Activated naive CD8-positive, alpha-beta T cell treated with anti-CD3 and anti-CD28 coated beads, Interleukin-2, amount 50 U/mL, for 24 hours (primary cell): ENCODE measurements around the gene AGR3.

Experiments used
- ATAC-seq: fragments of 150-1000 bp; cut with Tn5 transposase; one replicate; pipeline ENCODE4 v1.10.0; 2021
- DNase-seq: peaks from one replicate; pipeline ENCODE4 v3.0.0; 2021
- H3K27ac Mint-ChIP-seq: one replicate; pipeline ENCODE4 v1.8.0; 2021; ENCODE audit warnings: mild to moderate bottlenecking, mixed read lengths
- H3K27me3 Mint-ChIP-seq: one replicate; pipeline ENCODE4 v1.8.0; 2021; ENCODE audit warnings: mixed read lengths
- H3K36me3 Mint-ChIP-seq: one replicate; pipeline ENCODE4 v1.8.0; 2021; ENCODE audit warnings: low read depth, mixed read lengths
- H3K4me1 Mint-ChIP-seq: one replicate; pipeline ENCODE4 v1.8.0; 2021; ENCODE audit warnings: mixed read lengths
- H3K4me3 Mint-ChIP-seq: one replicate; pipeline ENCODE4 v1.8.0; 2021; ENCODE audit warnings: mild to moderate bottlenecking, moderate library complexity, mixed read lengths
- H3K9me3 Mint-ChIP-seq: one replicate; pipeline ENCODE4 v1.8.0; 2021; ENCODE audit warnings: mixed read lengths

AGR3 gene

DNA sequence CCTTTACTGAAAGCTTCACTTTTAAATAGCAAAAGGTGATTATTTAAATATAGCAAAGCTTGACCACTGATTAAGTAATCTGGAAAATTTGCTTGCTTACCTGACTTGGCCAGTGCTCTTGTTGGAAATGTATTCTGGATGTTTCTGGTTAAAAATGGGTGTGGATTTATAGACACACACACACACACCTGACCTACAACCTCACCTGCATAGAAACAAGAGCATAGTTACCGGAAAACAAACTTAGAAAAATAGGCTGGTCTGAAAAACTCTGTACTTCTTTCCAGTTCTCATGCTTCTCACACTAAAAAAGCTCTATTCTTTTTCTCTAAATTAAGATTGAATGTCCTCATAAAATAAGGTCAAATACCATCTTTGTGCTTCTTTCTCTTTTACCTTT, at the start of gene AGR3:
TSS of gene AGR3 (minus strand) at position 140 of the 400 bp plus-strand sequence. CDS start 3,365 bp downstream, outside the sequence.
- Mint-ChIP-seq H3K36me3 (no peaks in the 10 kb centered on the region), H3K27ac (no peak within 1 kb of the TSS), H3K9me3 (no peaks in the 10 kb centered on the region), H3K4me1 (no peaks in the 10 kb centered on the region), H3K27me3 (no peaks in the 10 kb centered on the region), H3K4me3 (no peak within 1 kb of the TSS)
- ATAC-seq (no peak), DNase-seq (no peak)

DNA sequence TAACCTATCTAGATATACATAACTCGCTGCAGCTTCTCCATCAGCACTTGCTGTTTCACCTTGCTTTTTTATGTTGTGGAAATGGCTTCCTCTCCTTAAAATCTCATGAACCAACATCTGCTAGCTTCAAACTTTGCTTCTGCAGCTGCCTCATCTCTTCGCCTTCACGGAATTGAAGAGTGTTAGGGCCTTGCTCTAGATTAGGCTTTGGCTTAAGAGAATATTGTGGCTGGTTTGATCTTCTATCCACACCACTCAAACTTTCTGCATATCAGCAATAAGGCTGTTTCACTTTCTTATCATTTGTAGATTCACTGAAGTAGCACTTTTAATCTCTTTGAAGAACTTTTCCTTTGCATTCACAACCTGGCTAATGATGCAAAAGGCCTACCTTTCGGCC, 49.2 kb upstream of the AGR3 start:
- ATAC-seq = no peak
- no peak overlapping the region for H3K27ac Mint-ChIP-seq
- DNase-seq = no peak
- H3K4me1 Mint-ChIP-seq = peaks cover 47% of the 10 kb centered on the region
- H3K27me3 Mint-ChIP-seq = peaks cover 3% of the 10 kb centered on the region
- no peaks in the 10 kb centered on the region for H3K36me3 Mint-ChIP-seq
- H3K9me3 Mint-ChIP-seq = no peaks in the 10 kb centered on the region
- H3K4me3 Mint-ChIP-seq = no peak overlapping the region

DNA sequence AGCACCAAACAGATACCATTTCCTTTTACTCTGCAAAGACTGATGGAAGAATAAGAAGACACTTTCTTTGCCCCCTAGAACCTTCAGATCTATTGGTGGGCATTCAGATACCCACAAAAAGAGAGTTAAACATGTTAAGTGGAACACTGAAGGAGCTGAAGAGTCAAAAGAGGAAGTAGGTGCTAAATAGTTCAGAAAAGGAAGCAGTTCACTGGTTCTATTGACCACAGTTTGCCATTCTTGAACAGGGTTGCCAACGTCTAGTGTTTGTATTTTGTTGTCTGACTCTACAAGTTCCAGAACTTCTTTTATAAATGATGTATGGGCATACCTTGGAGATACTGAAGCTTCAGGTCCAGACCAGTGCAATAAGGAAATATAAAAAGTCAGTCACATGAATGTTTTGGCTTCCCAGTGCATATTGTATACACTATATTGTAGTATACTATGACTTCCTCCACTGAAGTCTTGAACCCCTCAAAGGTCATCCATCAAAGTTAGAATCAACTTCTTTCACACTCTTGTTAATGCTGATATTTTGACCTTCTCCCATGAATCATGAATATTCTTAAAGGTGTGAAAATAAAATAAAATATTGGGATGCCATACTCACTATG, 47.5 kb upstream of the AGR3 start:
- Mint-ChIP-seq H3K4me3 (no peak overlapping the region), H3K4me1 (peaks cover 33% of the 10 kb centered on the region), H3K36me3 (no peaks in the 10 kb centered on the region), H3K27ac (no peak overlapping the region), H3K9me3 (no peaks in the 10 kb centered on the region), H3K27me3 (peaks cover 3% of the 10 kb centered on the region)
- ATAC-seq (no peak), DNase-seq (no peak)

DNA sequence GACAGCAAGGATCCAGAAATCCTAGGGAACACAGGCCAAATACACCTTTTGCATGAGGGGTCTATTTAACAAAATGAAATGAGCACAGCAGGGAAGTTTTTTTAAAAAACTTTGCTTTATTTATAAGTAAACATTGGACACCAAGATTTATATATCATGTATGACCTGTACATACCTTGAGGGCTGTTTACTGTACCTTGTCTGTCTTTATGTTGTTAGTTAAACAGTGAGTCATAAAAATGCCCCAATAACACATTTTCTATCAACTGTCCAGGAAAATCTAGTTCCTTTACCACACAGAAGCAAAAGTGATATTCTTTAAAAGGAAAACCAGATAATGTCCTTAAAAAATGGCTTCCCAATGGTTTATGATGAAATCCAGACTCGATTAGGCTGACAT, 45.1 kb upstream of the AGR3 start:
- H3K4me3 Mint-ChIP-seq = no peak overlapping the region
- DNase-seq (no peak), ATAC-seq (no peak)
- H3K27ac Mint-ChIP-seq = no peak overlapping the region
- peaks cover 32% of the 10 kb centered on the region for H3K4me1 Mint-ChIP-seq
- no peaks in the 10 kb centered on the region for H3K9me3 Mint-ChIP-seq
- peaks cover 3% of the 10 kb centered on the region for H3K27me3 Mint-ChIP-seq
- H3K36me3 Mint-ChIP-seq = no peaks in the 10 kb centered on the region

DNA sequence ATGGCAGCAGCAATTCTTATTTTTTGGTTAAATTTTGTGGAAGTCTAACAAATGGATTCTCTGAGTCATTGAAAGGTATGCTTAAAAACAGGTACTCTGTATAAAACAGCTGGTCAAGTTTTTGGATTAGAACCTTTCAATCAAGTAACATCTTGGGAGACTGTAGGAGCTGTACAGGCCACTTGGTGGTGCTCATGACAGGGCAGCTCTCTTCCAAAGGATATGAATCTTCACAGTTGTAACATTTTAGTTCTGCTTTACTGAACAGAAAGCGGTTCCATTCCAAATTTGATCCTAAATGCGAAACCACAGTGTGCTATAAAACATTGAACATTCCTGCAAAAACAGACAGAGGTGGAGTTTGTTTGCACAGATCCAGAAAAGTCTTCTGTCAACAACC, 44.5 kb upstream of the AGR3 start:
- H3K27ac Mint-ChIP-seq = no peak overlapping the region
- DNase-seq (no peak), ATAC-seq (peak; percentile 29)
- no peaks in the 10 kb centered on the region for H3K9me3 Mint-ChIP-seq
- no peak overlapping the region for H3K4me3 Mint-ChIP-seq
- H3K27me3 Mint-ChIP-seq = peaks cover 3% of the 10 kb centered on the region
- no peaks in the 10 kb centered on the region for H3K36me3 Mint-ChIP-seq
- H3K4me1 Mint-ChIP-seq = peaks cover 30% of the 10 kb centered on the region

DNA sequence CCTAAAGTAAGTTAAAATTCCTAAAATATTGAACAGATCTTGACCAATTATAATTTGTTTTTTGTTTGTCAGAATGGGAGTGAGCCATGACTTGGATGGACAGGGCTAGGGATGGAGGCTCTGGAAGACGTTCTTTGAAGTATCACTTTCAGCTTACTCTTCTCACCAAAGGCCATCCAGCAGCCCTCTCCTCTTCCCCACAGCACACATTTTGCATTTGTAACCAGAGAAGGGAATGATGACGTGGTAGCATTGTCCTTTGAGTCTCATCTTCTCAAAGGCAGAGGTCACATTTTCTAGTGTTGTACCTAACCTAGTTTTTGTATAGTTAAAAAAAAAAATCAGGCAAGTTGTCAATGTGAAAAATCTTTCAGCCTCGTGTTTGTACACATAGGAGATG, 43.8 kb upstream of the AGR3 start:
- Mint-ChIP-seq H3K27me3 (peaks cover 3% of the 10 kb centered on the region), H3K9me3 (no peaks in the 10 kb centered on the region), H3K4me3 (no peak overlapping the region), H3K4me1 (peaks cover 24% of the 10 kb centered on the region), H3K27ac (no peak overlapping the region), H3K36me3 (no peaks in the 10 kb centered on the region)
- ATAC-seq (no peak), DNase-seq (no peak)

DNA sequence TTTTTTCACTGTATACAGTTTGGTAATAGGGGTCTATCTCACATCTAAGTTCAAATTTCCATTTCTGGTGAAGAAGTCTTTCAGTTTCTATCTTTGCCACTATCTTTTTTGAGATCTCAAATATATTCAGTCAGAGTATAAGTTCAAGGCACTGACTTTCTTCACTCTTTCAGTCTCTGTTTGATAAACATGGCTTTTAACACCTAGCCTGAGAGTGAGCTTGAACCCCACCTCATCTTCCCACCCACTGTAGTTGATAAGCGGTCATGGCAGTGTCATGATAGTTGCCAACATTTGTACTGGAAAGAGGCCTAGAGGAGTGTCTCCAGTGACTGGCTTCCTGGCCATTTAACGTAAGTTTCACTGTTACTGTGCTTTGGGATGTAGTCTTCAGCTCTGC, 41.2 kb upstream of the AGR3 start:
- no peaks in the 10 kb centered on the region for H3K27me3 Mint-ChIP-seq
- H3K4me1 Mint-ChIP-seq = peaks cover 13% of the 10 kb centered on the region
- peak overlapping the region; percentile 14 for H3K27ac Mint-ChIP-seq
- H3K9me3 Mint-ChIP-seq = no peaks in the 10 kb centered on the region
- DNase-seq (no peak), ATAC-seq (peak; percentile 93)
- H3K36me3 Mint-ChIP-seq = no peaks in the 10 kb centered on the region
- no peak overlapping the region for H3K4me3 Mint-ChIP-seq

DNA sequence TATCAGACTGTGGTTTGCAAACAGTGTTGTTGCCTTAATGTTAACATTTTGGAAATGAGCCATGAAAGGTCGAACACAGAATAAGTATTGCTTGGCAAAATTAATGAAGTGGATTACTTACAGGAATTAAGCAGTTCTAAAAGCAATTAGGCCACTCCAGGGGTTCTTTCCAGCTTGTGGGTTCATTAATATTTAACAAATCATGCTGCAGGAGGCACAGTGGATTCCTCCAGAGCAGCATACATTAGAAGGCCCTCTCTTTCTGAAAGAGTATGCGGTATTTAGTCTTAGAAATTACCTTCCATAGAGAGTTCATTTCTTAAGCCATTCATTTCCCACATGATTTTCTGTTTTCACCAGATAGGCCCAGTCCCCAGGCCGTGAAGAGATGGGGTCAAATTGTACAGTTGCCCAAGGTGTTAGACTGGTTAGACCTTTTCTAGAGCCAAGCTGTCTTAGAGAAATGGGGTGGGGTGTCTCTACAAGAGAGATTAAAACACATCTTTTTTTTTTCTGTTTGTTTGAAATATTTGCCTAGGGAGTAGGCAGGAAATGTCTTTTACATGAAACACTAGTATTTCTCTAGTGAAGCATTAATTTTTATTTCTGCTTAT, 40.0 kb upstream of the AGR3 start:
- Mint-ChIP-seq H3K27me3 (no peaks in the 10 kb centered on the region), H3K4me3 (no peak overlapping the region), H3K9me3 (no peaks in the 10 kb centered on the region), H3K36me3 (no peaks in the 10 kb centered on the region), H3K27ac (no peak overlapping the region), H3K4me1 (peaks cover 13% of the 10 kb centered on the region)
- ATAC-seq (no peak), DNase-seq (no peak)

DNA sequence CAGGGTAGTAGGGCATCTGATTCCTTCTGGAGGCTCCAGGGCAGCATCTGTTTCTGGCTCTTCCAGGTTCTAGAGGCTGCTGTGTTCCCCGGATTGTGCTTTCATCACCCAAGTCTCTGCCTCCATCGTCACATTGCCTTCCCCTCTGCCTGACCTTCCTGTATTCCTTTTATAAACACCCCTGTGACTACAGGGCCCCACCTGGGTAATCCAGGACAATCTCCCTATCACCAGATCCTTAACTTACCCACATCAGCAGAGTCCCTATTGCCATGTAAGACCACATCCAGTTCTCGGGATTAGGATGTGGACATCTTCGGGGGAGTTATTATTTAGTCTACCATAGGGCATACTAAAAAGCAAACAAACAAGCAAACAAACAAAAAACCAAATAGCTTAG, 39.4 kb upstream of the AGR3 start:
- no peaks in the 10 kb centered on the region for H3K27me3 Mint-ChIP-seq
- DNase-seq = no peak
- H3K36me3 Mint-ChIP-seq = no peaks in the 10 kb centered on the region
- H3K9me3 Mint-ChIP-seq = no peaks in the 10 kb centered on the region
- ATAC-seq = no peak
- no peak overlapping the region for H3K4me3 Mint-ChIP-seq
- peaks cover 15% of the 10 kb centered on the region for H3K4me1 Mint-ChIP-seq
- no peak overlapping the region for H3K27ac Mint-ChIP-seq

DNA sequence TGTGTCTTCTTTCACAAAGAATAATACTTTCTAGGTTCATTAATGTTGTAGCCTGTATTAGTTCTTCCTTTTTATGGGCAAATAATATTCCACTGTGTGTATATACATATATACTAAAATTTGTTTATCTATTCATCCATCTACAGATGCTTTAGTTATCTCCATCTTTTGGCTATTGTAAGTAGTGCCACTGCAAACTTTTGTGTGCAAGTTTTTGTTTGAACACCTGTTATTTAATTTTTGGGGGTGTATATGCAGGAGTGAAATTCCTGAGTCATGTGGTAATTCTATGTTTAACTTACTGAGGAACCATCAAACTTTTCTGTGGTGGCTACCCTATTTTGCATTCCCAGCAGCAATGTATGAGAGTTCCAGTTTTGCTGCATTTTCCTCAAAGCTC, 37.7 kb upstream of the AGR3 start:
- no peaks in the 10 kb centered on the region for H3K9me3 Mint-ChIP-seq
- H3K27me3 Mint-ChIP-seq = no peaks in the 10 kb centered on the region
- no peak for ATAC-seq
- no peaks in the 10 kb centered on the region for H3K36me3 Mint-ChIP-seq
- no peak overlapping the region for H3K4me3 Mint-ChIP-seq
- no peak for DNase-seq
- peaks cover 25% of the 10 kb centered on the region for H3K4me1 Mint-ChIP-seq
- H3K27ac Mint-ChIP-seq = no peak overlapping the region

DNA sequence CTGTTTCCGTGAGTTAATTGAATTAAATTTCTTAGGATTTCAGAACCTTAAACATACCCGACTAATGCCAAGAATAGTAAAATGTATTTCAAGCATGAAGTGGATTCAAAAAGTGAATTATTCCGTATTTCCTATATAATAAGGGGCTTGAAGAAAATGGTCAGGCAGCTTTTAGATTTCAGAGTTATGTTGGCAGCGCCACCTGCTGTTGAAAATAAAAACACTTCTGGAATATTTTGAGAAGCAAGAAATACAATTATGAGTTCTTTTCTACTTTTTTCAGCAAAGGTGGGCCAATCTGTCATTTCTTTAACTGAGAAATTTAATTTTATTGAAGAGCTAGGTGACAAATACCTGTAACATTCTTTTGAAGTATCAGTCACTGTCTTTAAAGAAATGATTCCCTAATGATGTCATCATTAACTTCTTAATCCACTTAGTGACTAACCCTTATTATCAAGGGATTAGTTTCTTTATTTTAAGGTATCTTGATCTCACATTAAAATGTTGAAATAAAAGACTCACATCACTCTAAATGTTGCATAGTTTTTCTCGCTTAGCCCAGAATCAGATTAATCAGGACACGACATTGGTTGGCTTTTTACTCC, 36.6 kb upstream of the AGR3 start:
- ATAC-seq = no peak

DNA sequence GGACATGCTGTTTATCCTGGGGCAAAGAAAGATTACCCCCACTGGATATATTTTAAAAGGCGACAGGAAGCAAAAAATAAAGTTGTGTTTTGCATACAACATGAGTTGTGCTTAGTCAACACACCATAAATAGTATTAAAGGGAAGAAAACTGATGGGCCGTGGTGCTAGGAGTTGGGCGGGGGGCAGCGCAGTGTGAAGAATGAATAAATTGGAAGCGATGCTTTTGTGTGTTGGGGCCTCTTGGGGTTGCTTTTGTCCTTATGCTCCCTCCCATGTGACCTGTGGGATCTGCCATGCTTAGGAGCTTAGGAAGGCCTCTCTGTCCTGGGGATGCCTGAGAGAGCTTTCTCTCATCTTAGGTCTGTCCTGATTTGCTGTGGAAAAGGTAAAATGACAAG, 35.0 kb upstream of the AGR3 start:
- Mint-ChIP-seq H3K4me3 (no peak overlapping the region), H3K4me1 (peaks cover 12% of the 10 kb centered on the region), H3K36me3 (no peaks in the 10 kb centered on the region), H3K27me3 (peaks cover 2% of the 10 kb centered on the region), H3K9me3 (no peaks in the 10 kb centered on the region), H3K27ac (no peak overlapping the region)
- no peak for ATAC-seq
- no peak for DNase-seq

More for the DNA sequence above, 36.6 kb upstream of the AGR3 start:
- DNase-seq = no peak
- H3K36me3 Mint-ChIP-seq = no peaks in the 10 kb centered on the region
- H3K27ac Mint-ChIP-seq = no peak overlapping the region
- peaks cover 2% of the 10 kb centered on the region for H3K27me3 Mint-ChIP-seq
- peaks cover 21% of the 10 kb centered on the region for H3K4me1 Mint-ChIP-seq
- H3K4me3 Mint-ChIP-seq = no peak overlapping the region
- no peaks in the 10 kb centered on the region for H3K9me3 Mint-ChIP-seq

DNA sequence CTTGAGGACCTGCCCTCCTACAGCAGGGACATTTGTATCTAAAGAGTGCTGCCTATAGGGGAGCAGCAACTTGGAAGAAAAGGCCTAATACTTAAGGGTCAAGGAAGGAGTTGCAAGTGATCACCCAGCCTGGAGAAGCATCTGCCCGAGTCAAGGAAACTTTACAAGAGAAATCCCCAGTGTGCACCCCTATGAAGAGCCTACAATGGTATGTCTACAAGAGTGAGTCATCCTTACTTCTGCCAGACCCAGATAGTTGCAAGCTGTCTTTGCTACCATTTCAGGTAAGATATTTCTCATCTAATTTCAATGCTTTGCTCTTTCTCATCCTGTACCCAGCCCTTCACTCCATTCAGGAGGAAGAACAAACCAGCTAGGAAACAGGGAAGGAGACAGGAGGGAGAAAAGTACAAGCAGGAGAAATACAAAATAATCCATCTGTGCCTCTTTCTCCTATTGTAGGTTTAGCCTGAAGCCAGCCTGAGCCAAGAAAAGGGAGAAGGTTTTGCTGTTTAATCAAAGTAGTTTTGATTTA, 34.4 kb upstream of the AGR3 start:
- no peak for DNase-seq
- H3K9me3 Mint-ChIP-seq = no peaks in the 10 kb centered on the region
- ATAC-seq = peak; percentile 55
- H3K36me3 Mint-ChIP-seq = no peaks in the 10 kb centered on the region
- H3K4me3 Mint-ChIP-seq = no peak overlapping the region
- peaks cover 12% of the 10 kb centered on the region for H3K4me1 Mint-ChIP-seq
- peaks cover 2% of the 10 kb centered on the region for H3K27me3 Mint-ChIP-seq
- no peak overlapping the region for H3K27ac Mint-ChIP-seq

DNA sequence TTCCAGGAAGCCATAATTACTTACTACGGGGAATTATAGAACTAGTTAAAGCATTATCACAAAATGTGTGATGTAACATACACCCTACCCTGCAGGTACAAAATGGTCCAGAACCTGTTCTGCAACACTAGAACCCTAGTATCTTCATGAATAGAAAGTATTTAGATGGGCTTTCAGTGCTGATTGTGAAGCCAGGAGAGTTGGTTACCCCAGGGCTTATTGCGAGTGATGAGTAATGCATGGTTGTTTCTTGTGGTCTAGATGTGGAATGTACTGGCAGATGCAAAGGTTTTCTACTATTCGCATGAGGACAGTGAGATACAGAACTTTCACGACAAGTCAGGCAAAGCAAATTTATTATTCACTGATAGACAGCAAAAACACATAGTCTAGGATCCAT, 33.6 kb upstream of the AGR3 start:
- no peaks in the 10 kb centered on the region for H3K36me3 Mint-ChIP-seq
- ATAC-seq (peak; percentile 89), DNase-seq (no peak)
- H3K4me1 Mint-ChIP-seq = peaks cover 12% of the 10 kb centered on the region
- no peak overlapping the region for H3K27ac Mint-ChIP-seq
- no peaks in the 10 kb centered on the region for H3K9me3 Mint-ChIP-seq
- peaks cover 2% of the 10 kb centered on the region for H3K27me3 Mint-ChIP-seq
- H3K4me3 Mint-ChIP-seq = no peak overlapping the region

DNA sequence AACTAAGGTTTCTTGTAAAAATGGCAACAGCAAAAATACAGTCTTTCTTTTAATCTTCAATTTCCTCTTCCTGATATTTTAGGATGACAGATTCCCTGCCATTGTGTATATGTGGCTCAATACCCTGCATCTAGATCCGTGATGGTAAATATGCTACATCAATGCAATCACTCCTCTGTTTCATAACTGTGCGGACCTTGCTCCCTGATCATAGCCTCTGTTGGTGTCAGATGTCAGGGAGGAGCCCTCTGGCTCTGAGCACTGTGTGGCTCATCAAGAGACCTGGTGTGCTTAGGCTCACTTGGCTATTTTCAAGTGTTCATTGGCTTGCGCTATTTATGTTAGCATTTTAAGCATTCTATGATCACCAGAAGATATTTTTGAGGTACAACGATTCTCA, 33.0 kb upstream of the AGR3 start:
- Mint-ChIP-seq H3K27ac (no peak overlapping the region), H3K27me3 (peaks cover 7% of the 10 kb centered on the region), H3K36me3 (no peaks in the 10 kb centered on the region), H3K9me3 (no peaks in the 10 kb centered on the region), H3K4me3 (no peak overlapping the region), H3K4me1 (peaks cover 12% of the 10 kb centered on the region)
- DNase-seq (no peak), ATAC-seq (no peak)
